Measurements from ENCODE around the gene IRS2.

IRS2 gene

GRCh38 chr13:109764470-109765291 is 21.7 kb downstream of the IRS2 start:
- Histone ChIP-seq H3K4me3 (ENCODE audit: insufficient read depth, low read length, poor library complexity, severe bottlenecking) (no peak overlapping the region), H3K4me2 (ENCODE audit: low read depth, low read length, poor library complexity, severe bottlenecking) (no peak overlapping the region), H3K27ac (ENCODE audit: low read depth, low read length) (no peak overlapping the region), H3K27me3 (ENCODE audit: low read length) (no peaks in the 10 kb centered on the region), H3F3A (ENCODE audit: insufficient read depth) (no peaks in the 10 kb centered on the region), H3K9ac (ENCODE audit: low read length) (no peak overlapping the region), H3K9me2 (replicated peaks; ENCODE audit: insufficient read depth, low read length) (no peaks in the 10 kb centered on the region), H3K9me3 (ENCODE audit: insufficient read depth, low read length) (no peaks in the 10 kb centered on the region), H3K79me2 (ENCODE audit: insufficient read depth, low read length) (no peaks in the 10 kb centered on the region), H2AFZ (ENCODE audit: low read depth, low read length, severe bottlenecking) (no peak overlapping the region), H3K36me3 (ENCODE audit: low read length) (no peaks in the 10 kb centered on the region), H4K20me1 (ENCODE audit: low read depth, low read length) (no peaks in the 10 kb centered on the region)
- TF ChIP-seq EZH2phosphoT487 (conservative IDR thresholded peaks at IDR 0.05; ENCODE audit: low read length) (no peak), CTCF (IDR thresholded peaks at IDR 0.05; ENCODE audit: insufficient read depth, low read length, poor library complexity, severe bottlenecking) (no peak)

- H3K79me2 ChIP-seq (ENCODE audit: insufficient read depth, low read length), result no peaks in the 10 kb centered on the region
These were observed 22.3 kb downstream of the IRS2 start for GRCh38 chr13:109764045-109764444.

GRCh38 chr13:109762791-109763190 is 23.6 kb downstream of the IRS2 start:
- H3K9me3 ChIP-seq (ENCODE audit: insufficient read depth, low read length), result no peaks in the 10 kb centered on the region
- H3K9me2 ChIP-seq (replicated peaks; ENCODE audit: insufficient read depth, low read length), result no peaks in the 10 kb centered on the region
- H3K27ac ChIP-seq (ENCODE audit: low read depth, low read length), result no peak overlapping the region
- H3K9ac ChIP-seq (ENCODE audit: low read length), result no peak overlapping the region
- no peaks in the 10 kb centered on the region for H3F3A ChIP-seq (ENCODE audit: insufficient read depth)
- no peaks in the 10 kb centered on the region for H3K27me3 ChIP-seq (ENCODE audit: low read length)
- H4K20me1 ChIP-seq (ENCODE audit: low read depth, low read length), result no peaks in the 10 kb centered on the region
- H3K36me3 ChIP-seq (ENCODE audit: low read length), result no peaks in the 10 kb centered on the region
- H2AFZ ChIP-seq (ENCODE audit: low read depth, low read length, severe bottlenecking), result no peak overlapping the region
- no peak overlapping the region for H3K4me2 ChIP-seq (ENCODE audit: low read depth, low read length, poor library complexity, severe bottlenecking)
- H3K79me2 ChIP-seq (ENCODE audit: insufficient read depth, low read length), result no peaks in the 10 kb centered on the region
- TF ChIP-seq CTCF (IDR thresholded peaks at IDR 0.05; ENCODE audit: insufficient read depth, low read length, poor library complexity, severe bottlenecking), result no peak
- no peak for TF ChIP-seq EZH2phosphoT487 (conservative IDR thresholded peaks at IDR 0.05; ENCODE audit: low read length)
- H3K4me3 ChIP-seq (ENCODE audit: insufficient read depth, low read length, poor library complexity, severe bottlenecking), result no peak overlapping the region

More at GRCh38 chr13:109764045-109764444, 22.3 kb downstream of the IRS2 start:
- Histone ChIP-seq H3K9ac (ENCODE audit: low read length) (no peak overlapping the region), H3K9me3 (ENCODE audit: insufficient read depth, low read length) (no peaks in the 10 kb centered on the region), H3K4me3 (ENCODE audit: insufficient read depth, low read length, poor library complexity, severe bottlenecking) (no peak overlapping the region), H3K27ac (ENCODE audit: low read depth, low read length) (no peak overlapping the region), H3K4me2 (ENCODE audit: low read depth, low read length, poor library complexity, severe bottlenecking) (no peak overlapping the region), H3F3A (ENCODE audit: insufficient read depth) (no peaks in the 10 kb centered on the region), H4K20me1 (ENCODE audit: low read depth, low read length) (no peaks in the 10 kb centered on the region), H3K27me3 (ENCODE audit: low read length) (no peaks in the 10 kb centered on the region), H3K9me2 (replicated peaks; ENCODE audit: insufficient read depth, low read length) (no peaks in the 10 kb centered on the region), H3K36me3 (ENCODE audit: low read length) (no peaks in the 10 kb centered on the region), H2AFZ (ENCODE audit: low read depth, low read length, severe bottlenecking) (no peak overlapping the region)
- TF ChIP-seq CTCF (IDR thresholded peaks at IDR 0.05; ENCODE audit: insufficient read depth, low read length, poor library complexity, severe bottlenecking) (no peak), EZH2phosphoT487 (conservative IDR thresholded peaks at IDR 0.05; ENCODE audit: low read length) (no peak)
